ENCODE measurements around the gene SPAST. TPM values are rescaled to one million over a fixed set of nuclear protein-coding genes. Genes with fewer than 3 reads are reported as not detected.

SPAST gene
- total and polyA plus RNA-seq, 2 of the 13 experiments (the other 11 are each of a cell fraction or from before 2014, with no cell fraction given): 11.5 to 40.4 TPM

GRCh38 chr2:32058130-32058529 lies 5.2 kb upstream of the SPAST start (continued):
- TF ChIP-seq CREB3 (CRISPR knock-in tag; IDR thresholded peaks at IDR 0.05) (no peak), ZNF644 (CRISPR knock-in tag; IDR thresholded peaks at IDR 0.05; ENCODE audit: low read depth) (peak; percentile 52; the same call in 1 of the 2 replicates), ZNF10 (CRISPR knock-in tag; IDR thresholded peaks at IDR 0.05; ENCODE audit: borderline replicate concordance, low read depth) (no peak), FOXP1 (IDR thresholded peaks at IDR 0.05) (no peak), FOXP1 (CRISPR knock-in tag; IDR thresholded peaks at IDR 0.05) (no peak), RARG (CRISPR knock-in tag; IDR thresholded peaks at IDR 0.05; ENCODE audit: low read depth) (no peak), MAFF (IDR thresholded peaks at IDR 0.05; ENCODE audit: low read depth, low read length) (peak; percentile 89), MAFK (conservative IDR thresholded peaks at IDR 0.05 in 1 of 2, IDR thresholded peaks at IDR 0.05 in 1 of 2; ENCODE audit: low read length in 2 of 2) (peak; percentile 89 to 97), HBP1 (CRISPR knock-in tag; IDR thresholded peaks at IDR 0.05; ENCODE audit: low read depth) (0 out of 2 replicates have a peak, but pooled peaks have one; percentile 40), NFE2 (CRISPR knock-in tag; IDR thresholded peaks at IDR 0.05) (peak; percentile 61; the same call in 1 of the 2 replicates), ZNF614 (CRISPR knock-in tag; IDR thresholded peaks at IDR 0.05; ENCODE audit: borderline replicate concordance) (peak; percentile 45; the same call in 1 of the 2 replicates), SMYD3 (CRISPR knock-in tag; IDR thresholded peaks at IDR 0.05) (no peak), ZMAT5 (CRISPR knock-in tag; IDR thresholded peaks at IDR 0.05; ENCODE audit: borderline replicate concordance, low read depth) (no peak), ZMAT3 (CRISPR knock-in tag; conservative IDR thresholded peaks at IDR 0.05) (no peak), TIGD3 (CRISPR knock-in tag; IDR thresholded peaks at IDR 0.05; ENCODE audit: borderline replicate concordance) (no peak), CEBPG (CRISPR knock-in tag; IDR thresholded peaks at IDR 0.05) (no peak), NFATC3 (CRISPR knock-in tag; IDR thresholded peaks at IDR 0.05) (no peak), FOXM1 (CRISPR knock-in tag; IDR thresholded peaks at IDR 0.05) (no peak), ZNF275 (CRISPR knock-in tag; IDR thresholded peaks at IDR 0.05; ENCODE audit: borderline replicate concordance) (no peak), FOSL2 (CRISPR knock-in tag; IDR thresholded peaks at IDR 0.05) (peak; percentile 83), NR2F2 (IDR thresholded peaks at IDR 0.05; ENCODE audit: borderline replicate concordance, low read depth) (no peak)

All from HepG2 (cell line).